HepG2 (cell line): Measurements from ENCODE around the gene ARHGAP30. TPM values are rescaled to one million over a fixed set of nuclear protein-coding genes. Genes with fewer than 3 reads are reported as not detected.

ENCODE experiments used
- AGO2 ChIP-seq: fragments of 200-400 bp; formaldehyde crosslinking; optimal IDR thresholded peaks from 2 replicates; pipeline ENCODE3; 2017; ENCODE audit warnings: mild to moderate bottlenecking, low read depth, low read length, moderate library complexity
- ATF7-NPFF ChIP-seq: sonication (generic); formaldehyde crosslinking; IDR thresholded peaks from 2 replicates; pipeline ENCODE4 v1.8.1; 2023; ENCODE audit warnings: mild to moderate bottlenecking, low read depth, missing genetic modification reagents, moderate library complexity
- HNRNPK ChIP-seq: fragments of 200-400 bp; formaldehyde crosslinking; IDR thresholded peaks from 2 replicates; pipeline ENCODE4 v1.6.1; 2018; ENCODE audit warnings: low read length, low read depth, moderate library complexity, mild to moderate bottlenecking; ENCODE audit not compliant: poor library complexity, severe bottlenecking
- KDM2A ChIP-seq: sonication (generic); formaldehyde crosslinking; IDR thresholded peaks from 2 replicates; pipeline ENCODE4 v1.4.0; 2020; ENCODE audit warnings: low read depth, missing genetic modification reagents, borderline replicate concordance
- PHB2 ChIP-seq: fragments of 450-650 bp; IDR thresholded peaks from 2 replicates; pipeline ENCODE4 v1.6.1; 2018; ENCODE audit not compliant: partially characterized antibody
- PHF21A ChIP-seq: sonication (generic); formaldehyde crosslinking; IDR thresholded peaks from 2 replicates; pipeline ENCODE4 v1.5.0; 2020; ENCODE audit warnings: mild to moderate bottlenecking, missing genetic modification reagents
- TARDBP ChIP-seq: sonication (generic); formaldehyde crosslinking; IDR thresholded peaks from 2 replicates; pipeline ENCODE4 v1.8.0; 2022; ENCODE audit warnings: mild to moderate bottlenecking, missing genetic modification reagents
- TCF12 ChIP-seq, 2 experiments: fragments of 450-650 bp in 1 of 2; sonication (generic) in 1 of 2; formaldehyde crosslinking in 1 of 2; IDR thresholded peaks; 2 replicates each; pipeline versions ENCODE4 v1.6.1 to v1.8.0; 2017 to 2022; ENCODE audit warnings: antibody characterized with exemption in 1 of 2, mild to moderate bottlenecking in 1 of 2, missing genetic modification reagents in 1 of 2, moderate library complexity in 1 of 2
- TGIF2 ChIP-seq: IDR thresholded peaks from 2 replicates; pipeline ENCODE4 v1.6.1; 2016; ENCODE audit warnings: control low read depth, missing compliant biosample characterization
- YY1 ChIP-seq: IDR thresholded peaks from 2 replicates; pipeline ENCODE4 v1.6.1; 2011; ENCODE audit warnings: low read length, low read depth, moderate library complexity, mild to moderate bottlenecking; ENCODE audit not compliant: insufficient read depth, insufficient replicate concordance
- ZBTB49 ChIP-seq: sonication (generic); formaldehyde crosslinking; IDR thresholded peaks from 2 replicates; pipeline ENCODE4 v1.4.0; 2020; ENCODE audit warnings: missing genetic modification reagents, borderline replicate concordance
- ZHX2 ChIP-seq, 2 experiments: sonication (generic) in 1 of 2; formaldehyde crosslinking in 1 of 2; IDR thresholded peaks; 2 replicates each; pipeline versions ENCODE4 v1.6.1 to v1.9.0; 2014 to 2022; ENCODE audit warnings: antibody characterized with exemption in 1 of 2, borderline replicate concordance in 1 of 2, inconsistent platforms in 1 of 2, low read depth in 1 of 2, missing genetic modification reagents in 1 of 2
- ZNF160 ChIP-seq: sonication (generic); formaldehyde crosslinking; IDR thresholded peaks from 2 replicates; pipeline ENCODE4 v1.8.0; 2022; ENCODE audit warnings: mild to moderate bottlenecking, inconsistent platforms, missing genetic modification reagents
- ZNF547 ChIP-seq: sonication (generic); formaldehyde crosslinking; IDR thresholded peaks from 2 replicates; pipeline ENCODE4 v1.5.1; 2020; ENCODE audit warnings: mild to moderate bottlenecking, missing genetic modification reagents
- ZNF879 ChIP-seq: sonication (generic); formaldehyde crosslinking; IDR thresholded peaks from 2 replicates; pipeline ENCODE4 v1.8.1; 2023; ENCODE audit warnings: missing genetic modification reagents
- polyA plus RNA-seq, 8 experiments: library from polyadenylated mRNA; depleted of rRNA in 3 of 8; stranded (reverse) in 7 of 8; unstranded in 1 of 8; fragments of >200 nt; fragmentation: Illumina TruSeq in 4 of 8; extraction: Trizol in 4 of 8; gene quantifications; 2 replicates each; pipeline versions ENCODE4 v1.2.1 to v1.2.3, GENCODE V29; 2011 to 2016; ENCODE audit warnings: low read depth in 4 of 8, missing spikeins in 1 of 8, mixed read lengths in 1 of 8; ENCODE audit not compliant: insufficient read depth in 1 of 8
- total RNA-seq, 5 experiments: library from RNA; depleted of rRNA; stranded (reverse); fragments of >200 nt; fragmentation: Illumina TruSeq; extraction: Trizol; gene quantifications; 2 replicates each; pipeline ENCODE4 v1.2.3, GENCODE V29; 2016; ENCODE audit warnings: low read depth in 1 of 5
- TF ChIP-seq, protein P1 (sequence below): sonication (generic); formaldehyde crosslinking; IDR thresholded peaks from 2 replicates; pipeline ENCODE4 v1.5.0; 2020; ENCODE audit warnings: missing genetic modification reagents

ARHGAP30 gene
- total and polyA plus RNA-seq, 2 of the 13 experiments (the other 11 are each of a cell fraction or from before 2014, with no cell fraction given): 0.13 to 0.20 TPM

GRCh38 chr1:161098210-161099068, 28.7 kb upstream of the ARHGAP30 start, which contains the start of gene KLHDC9 (continued):
- TF ChIP-seq ZBTB49 (CRISPR knock-in tag) (no peak), ATF7-NPFF (CRISPR knock-in tag) (no peak), HNRNPK (no peak), ZNF160 (0 out of 2 replicates have a peak, but pooled peaks have one; percentile 38), ZNF547 (CRISPR knock-in tag) (0 out of 2 replicates have a peak, but pooled peaks have one; percentile 33), YY1 (peak; percentile 50), PHB2 (no peak), ZNF879 (no peak), TARDBP (no peak), TCF12 (IDR thresholded peaks at IDR 0.05) (no peak), TCF12 (CRISPR knock-in tag; IDR thresholded peaks at IDR 0.05) (no peak), ZHX2 (IDR thresholded peaks at IDR 0.05; ENCODE audit: low read depth) (no peak), ZHX2 (CRISPR knock-in tag; IDR thresholded peaks at IDR 0.05; ENCODE audit: borderline replicate concordance) (no peak), KDM2A (CRISPR knock-in tag) (peak; percentile 81; the same call in 1 of the 2 replicates), TGIF2 (CRISPR knock-in tag) (0 out of 2 replicates have a peak, but pooled peaks have one; percentile 2), PHF21A (CRISPR knock-in tag) (no peak), AGO2 (peak; percentile 88)
- TF ChIP-seq, protein P1, sequence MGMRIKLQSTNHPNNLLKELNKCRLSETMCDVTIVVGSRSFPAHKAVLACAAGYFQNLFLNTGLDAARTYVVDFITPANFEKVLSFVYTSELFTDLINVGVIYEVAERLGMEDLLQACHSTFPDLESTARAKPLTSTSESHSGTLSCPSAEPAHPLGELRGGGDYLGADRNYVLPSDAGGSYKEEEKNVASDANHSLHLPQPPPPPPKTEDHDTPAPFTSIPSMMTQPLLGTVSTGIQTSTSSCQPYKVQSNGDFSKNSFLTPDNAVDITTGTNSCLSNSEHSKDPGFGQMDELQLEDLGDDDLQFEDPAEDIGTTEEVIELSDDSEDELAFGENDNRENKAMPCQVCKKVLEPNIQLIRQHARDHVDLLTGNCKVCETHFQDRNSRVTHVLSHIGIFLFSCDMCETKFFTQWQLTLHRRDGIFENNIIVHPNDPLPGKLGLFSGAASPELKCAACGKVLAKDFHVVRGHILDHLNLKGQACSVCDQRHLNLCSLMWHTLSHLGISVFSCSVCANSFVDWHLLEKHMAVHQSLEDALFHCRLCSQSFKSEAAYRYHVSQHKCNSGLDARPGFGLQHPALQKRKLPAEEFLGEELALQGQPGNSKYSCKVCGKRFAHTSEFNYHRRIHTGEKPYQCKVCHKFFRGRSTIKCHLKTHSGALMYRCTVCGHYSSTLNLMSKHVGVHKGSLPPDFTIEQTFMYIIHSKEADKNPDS (CRISPR knock-in tag): no peak
